8988T (cell line): Measurements from ENCODE around the gene USP14.

Experiments used
- DNase-seq: peaks from one replicate; pipeline ENCODE4 v3.0.0; 2011

Gene USP14

DNA sequence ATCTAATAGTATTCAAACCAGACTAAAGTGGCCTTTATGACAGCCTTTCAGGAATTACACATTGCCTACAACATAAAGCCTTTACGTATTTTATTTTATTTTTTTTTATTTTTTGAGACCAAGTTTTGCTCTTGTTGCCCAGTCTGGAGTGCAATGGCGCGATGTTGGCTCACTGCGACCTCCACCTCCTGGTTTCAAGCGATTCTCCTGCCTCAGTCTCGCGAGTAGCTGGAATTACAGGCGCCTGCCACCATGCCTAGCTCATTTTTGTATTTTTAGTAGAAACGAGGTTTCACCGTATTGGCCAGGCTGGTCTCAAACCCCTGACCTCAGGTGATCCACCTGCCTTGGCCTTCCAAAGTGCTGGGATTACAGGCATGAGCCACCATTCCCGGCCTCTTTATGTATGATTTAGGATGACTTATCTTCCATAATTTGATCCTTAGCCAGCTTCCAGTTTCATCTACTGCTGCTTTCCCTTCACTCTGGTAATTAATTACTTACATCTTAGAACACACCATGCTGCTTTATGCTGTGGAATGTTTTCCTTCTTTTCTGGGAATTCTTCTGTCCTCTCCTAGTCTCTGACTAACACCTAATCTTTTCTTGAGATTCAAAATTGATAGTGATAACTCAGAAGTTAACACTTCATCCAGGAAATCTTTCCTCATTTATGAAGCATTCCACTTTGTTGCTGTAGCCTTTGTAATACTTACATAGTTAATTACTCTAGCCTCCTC, 2.6 kb downstream of the USP14 start:
- DNase-seq, result no peak

DNA sequence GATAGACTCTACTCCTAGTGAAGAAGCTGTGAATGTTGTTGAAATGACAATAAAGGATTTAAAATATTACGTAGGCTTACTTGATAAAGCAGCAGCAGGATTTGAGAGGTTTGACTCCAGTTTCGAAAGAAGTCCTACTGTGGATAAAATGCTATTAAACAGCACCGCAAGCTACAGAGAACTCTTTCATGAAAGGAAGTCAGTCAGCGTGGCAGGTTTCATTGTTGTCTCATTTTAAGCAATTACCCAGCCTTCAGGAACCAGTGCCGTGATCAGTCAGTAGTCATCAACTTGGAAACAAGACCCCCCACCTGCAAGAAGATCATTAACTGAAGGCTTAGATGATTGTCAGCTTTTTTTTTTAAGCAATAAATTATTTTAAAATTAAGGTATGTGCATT, 14.0 kb downstream of the USP14 start:
- DNase-seq, result no peak

DNA sequence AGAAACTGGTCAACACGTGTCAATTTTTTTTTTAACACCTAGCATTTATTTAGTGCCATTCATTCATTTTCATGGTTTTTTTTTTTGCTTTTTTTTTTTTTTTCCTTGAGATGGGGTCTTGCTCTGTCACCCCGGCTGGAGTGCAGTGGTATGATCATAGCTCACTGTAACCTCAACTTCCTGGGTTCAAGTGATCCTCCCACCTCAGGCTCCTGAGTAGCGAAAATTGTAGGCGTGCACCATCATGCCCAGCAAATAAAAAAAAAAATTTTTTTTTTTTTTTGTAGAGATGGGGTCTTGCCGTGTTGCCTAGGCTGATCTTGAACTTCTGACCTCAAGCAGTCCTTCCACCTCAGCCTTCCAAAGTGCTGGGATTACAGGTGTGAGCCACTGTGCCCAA, 21.1 kb downstream of the USP14 start:
- DNase-seq, result no peak

DNA sequence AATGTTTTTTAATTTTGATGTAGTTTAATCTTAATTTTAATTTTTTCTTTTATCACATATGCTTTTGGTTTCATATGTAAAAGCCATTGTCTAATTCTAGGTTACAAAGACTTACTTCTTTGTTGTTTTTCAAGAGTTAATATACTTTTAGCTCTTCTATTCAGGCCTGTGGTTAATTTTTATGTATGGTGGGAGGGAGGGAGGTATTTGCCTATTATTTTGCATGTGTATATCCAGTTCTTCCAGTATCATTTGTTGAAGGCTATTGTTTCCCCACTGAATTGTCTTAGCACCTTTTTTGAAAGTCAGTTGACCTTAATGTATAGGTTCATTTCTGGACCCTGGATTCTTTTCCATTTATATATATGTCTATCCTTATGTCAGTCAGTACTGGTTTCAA, 23.4 kb downstream of the USP14 start:
- DNase-seq, result no peak

DNA sequence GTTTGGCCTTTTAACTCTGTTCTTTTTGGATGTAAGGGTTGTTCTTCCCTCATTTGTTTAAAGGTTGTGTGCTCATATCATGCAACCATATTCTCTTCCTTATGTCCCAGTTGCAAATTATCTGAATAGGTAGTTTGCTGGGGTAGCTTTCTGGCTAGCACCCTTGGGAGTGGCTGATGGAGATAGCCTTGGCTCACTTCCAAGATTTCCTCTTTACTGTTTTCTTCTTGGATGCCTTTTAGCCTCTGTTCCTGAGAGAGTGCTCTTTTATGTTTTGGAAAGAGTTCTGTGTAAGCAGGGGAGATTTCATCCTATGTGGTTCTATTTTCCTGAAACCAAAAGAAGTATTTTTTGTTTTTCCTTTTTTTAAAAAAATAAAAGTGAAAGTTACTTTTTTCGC, 25.4 kb downstream of the USP14 start:
- no peak for DNase-seq

DNA sequence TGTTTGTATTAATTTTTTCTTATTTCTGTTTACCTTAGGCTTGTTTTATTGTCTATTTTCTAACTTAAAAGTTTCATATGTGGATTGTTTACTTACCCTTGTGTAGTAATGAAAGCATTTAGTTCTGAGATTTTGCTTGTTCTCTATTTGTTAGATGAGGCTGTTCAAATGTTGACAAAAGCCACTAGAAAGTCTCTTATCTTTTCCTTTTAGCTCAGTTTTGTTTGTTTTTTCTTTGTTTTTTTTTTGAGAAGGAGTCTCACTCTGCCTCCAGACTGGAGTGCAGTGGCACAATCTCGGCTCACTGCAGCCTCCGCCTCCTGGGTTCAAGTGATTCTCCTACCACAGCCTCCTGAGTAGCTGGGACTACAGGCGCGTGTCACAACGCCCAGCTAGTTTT, 30.9 kb downstream of the USP14 start:
- DNase-seq, result no peak

DNA sequence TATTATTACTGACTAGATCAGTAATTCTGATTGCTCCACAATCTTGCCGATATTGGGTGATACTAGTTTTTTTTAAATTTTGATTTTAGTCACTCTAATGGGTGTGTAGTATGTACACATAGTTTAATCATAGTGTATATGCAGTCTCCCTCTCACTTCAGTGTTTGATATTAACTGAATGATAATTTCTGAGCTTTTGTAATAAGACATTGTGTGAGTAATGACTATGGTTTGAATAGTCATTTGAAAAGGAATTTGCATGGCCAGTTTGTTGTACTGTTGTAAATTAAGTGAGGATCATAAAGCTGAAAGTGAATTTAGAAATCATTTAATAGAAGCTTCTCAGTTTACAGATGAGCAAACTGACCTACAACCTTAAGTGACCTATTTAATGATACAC, 33.4 kb downstream of the USP14 start:
- DNase-seq, result no peak

DNA sequence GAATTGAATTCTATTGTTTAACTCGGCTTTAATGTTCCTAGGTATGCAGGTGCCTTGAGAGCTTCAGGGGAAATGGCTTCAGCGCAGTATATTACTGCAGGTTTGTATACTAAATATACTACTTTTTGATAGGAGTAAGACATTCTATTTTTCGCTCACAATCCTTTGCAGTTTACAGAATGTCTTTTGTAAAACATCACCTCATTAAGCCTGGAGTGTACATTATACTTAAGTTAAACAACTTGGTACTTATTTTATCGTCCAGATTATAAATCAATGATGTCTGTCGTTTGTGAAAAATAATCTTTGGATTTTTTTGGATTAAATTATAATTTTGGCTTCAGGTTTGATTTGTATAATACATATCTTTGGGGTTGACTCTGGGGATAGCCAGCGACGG, 34.4 kb downstream of the USP14 start:
- DNase-seq, result no peak

DNA sequence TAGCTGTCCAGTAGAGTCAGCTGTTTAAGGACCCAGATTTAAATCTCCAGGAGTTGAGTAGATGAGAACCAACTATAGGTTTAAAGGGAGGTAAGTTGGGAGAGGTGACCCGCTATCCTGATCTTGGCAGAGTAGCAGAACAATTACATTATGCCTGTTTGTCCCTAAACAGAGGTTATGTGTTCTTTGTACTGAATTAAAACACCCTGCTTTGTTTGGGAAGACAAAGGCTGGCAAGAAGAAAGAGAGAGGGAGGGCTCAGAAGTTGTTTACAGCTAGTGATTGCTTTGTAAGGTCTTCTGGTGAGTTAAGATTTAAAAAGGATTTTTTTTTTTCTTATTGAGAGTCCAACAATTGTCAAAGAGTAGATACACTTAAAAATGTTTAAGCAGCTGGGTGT, 37.3 kb downstream of the USP14 start:
- DNase-seq, result no peak

DNA sequence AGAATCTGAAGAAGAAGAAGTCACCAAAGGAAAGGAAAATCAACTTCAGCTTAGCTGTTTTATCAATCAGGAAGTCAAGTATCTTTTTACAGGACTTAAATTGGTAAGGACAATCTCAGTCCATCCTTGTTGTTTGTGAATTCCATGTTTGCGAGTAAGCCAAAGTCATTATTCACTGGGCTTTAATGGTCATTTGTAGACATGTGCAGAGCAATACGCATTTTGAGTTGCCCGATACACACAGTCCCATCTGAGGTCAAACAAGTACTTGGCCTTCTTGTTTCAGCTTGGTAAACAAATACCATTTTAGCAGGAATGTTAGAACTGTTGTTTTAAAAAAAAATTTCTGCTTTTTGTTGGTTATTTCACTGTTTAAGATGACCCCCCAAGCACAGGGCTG, 40.9 kb downstream of the USP14 start:
- no peak for DNase-seq

DNA sequence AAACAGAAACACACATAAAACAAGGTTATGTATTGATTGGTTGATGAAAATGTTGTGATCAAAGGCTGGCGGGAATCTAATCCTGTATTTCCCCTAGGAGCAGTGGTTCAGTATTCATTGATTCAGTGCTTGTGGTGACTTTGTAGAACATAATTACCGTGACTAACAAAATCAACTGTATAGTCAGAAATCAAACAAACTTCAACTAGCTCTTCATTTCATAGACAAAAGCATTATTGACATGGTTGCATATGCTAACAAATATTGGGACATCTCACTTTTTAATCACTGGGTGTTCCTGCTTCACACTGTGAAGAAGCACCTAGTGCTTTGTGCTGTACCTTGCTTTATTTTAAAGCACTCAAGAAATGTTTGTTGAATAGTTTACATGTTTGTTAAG, 41.4 kb downstream of the USP14 start:
- no peak for DNase-seq

DNA sequence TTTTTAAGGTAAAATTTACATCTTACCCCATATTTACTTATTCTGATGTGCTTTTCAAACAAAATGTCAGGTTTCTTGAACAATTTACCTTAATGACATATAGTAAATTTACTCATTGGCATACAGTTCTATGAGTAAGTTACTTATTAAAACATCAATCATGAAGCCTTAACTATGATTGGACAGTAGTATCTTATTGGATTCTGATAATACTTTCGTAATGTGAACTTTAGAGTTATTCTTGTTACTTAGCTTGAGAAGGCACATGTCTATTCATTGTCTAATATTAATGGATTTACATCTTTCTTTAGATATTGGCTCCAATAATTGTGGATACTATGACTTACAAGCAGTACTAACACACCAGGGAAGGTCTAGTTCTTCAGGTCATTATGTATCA, 51.7 kb downstream of the USP14 start:
- no peak for DNase-seq

DNA sequence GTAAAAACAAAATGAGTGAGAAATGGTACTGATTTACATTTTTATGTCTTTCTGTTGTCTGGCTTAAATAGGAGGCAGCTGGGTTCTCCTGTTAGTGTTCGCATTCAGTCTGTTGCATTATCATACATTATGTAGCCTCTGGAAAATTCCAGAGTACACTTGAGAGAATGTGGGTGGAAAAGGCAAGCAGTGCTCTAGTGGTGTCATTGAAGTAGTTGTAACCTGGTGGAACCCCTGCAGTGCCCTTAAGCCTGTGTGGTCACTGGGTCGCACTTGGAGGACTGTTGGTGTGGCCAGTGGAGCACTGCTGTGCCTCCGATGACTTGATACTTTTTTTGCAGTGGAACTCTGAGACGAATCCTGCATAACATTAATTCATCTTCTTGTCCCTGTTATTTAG, 52.4 kb downstream of the USP14 start:
- no peak for DNase-seq

DNA sequence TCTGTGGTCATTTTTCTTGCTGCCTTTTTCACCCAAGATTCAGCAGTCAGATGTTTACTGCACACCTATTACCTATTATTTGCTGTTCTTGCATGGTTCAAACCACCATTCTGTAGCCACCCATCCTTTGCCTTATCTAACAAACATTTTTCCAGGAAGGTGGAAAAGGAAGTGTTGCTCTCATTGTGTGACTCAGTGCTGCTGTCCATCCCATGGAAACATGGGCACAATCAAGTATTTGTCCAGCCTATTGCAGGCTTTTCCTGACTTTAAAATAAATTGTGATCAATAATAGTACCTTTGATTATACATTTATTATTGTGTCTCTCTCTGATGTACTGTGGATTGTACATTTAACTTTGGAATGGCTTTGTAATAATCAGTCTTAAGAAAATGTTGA, 53.2 kb downstream of the USP14 start:
- no peak for DNase-seq

DNA sequence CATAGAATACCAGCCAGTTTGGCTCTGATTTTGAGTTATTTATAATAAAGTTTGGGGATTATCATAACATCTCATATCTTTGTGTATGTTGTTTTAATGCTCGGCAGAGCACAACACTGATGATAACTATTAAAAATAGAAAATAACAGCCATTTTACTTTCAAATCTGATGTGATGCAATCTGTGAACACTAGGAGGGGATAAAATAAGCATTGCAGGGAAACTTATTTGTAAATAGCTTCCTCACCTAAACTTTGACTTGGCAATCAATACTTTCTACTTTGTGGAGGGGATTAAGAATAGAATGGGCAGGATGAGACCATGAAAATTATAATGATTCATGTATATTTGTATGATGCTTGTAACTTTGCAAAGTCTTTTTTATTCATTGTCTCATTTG, 54.4 kb downstream of the USP14 start:
- DNase-seq, result no peak

DNA sequence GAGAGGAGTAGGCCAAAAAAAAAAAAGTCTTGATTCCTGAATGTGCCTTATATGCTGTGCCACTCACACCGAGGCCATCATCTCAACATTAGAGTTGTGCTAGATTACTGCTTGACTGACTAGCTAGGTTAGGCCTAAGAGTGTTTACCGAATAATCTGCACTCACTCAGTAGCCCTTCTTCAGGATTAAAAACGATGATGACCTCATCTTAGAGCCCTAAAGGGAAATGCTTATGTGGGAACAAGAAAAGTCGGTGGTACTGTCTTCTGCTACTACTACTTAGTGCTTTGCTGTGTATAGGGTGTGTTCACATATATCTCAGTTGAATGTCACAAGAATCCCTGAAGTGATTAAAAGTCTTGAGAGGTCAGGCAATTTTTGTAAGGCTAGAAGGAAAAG, 55.1 kb downstream of the USP14 start:
- DNase-seq, result no peak

DNA sequence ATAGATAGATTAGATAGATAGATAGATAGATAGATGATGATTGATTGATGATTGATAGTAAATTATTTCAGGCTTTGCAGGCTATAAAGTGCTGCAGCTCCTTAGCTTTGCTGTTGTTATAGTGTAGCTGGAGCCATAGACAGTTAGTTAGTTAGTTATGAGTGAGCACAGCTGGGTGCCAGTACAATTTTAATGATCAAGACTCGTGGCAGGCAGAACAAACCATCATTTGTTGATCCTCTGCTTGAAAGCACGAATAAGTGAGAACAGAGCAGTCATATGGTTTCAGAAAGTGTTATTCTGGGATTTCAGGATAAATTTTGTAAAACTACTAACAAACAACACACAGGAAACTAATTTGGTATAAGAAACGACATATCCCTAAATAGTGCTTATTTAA, 55.6 kb downstream of the USP14 start:
- no peak for DNase-seq

DNA sequence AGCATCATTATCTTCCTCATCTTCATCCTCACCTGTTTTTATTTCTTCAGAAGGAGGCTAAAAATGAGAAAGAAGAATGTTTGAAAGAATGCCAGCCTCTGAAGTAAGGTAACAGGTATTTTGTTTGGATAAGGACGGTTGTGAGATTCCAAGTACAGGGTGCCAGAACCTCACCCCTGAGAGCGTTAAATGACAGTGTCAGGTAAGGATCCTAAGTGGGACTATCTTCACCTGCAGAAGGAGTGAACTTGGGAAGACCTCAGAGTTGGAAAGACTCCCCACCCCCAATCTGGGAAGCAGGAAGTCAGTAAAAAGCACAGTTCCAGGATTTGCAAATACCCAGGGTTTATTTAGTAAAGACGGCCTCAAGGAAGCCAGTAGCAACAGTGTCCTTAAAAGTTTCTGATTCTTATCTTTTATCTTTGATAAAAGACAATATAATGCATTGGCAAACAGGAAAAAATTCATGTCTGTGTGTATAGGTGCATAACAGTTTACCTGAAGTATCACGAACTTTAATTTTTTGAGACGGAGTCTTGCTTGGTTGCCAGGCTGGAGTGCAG, 57.2 kb downstream of the USP14 start:
- no peak for DNase-seq

DNA sequence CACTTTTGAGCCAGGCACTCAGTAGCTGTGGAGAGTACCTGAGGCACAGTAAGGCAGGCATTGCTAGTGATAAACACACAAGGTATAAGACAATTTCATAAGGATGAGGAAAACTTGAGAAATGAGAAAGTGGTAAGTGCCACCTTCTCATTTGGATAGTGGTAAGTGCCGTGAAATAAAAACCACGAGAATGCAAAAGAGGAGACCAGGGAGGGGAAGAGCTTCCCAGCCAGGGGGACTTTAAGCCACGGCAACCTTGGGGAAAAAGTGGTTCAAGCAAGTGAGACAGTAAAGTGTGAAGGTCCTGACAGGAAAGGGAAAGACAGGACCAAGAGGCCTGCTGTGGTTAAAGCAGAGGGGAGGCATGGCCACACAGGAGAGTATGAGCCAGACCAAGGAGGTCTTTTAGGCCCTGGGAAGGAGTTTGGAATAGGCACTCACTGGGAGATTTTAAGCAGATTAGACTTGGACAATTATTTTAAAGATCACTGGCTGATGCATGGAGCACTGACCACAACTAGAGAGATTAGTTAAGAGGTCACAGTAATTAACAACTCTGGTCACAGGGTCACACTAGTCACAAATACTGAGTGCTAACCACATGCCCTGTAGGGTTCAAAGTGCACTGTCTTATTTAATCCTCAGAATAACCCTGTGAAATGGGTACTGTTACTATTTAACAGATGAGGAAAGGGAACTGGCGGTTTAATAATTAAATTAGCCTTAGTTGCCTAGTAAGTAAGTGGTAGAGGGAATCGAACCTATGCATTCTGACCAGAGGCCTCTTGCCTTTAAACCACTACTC, 59.4 kb downstream of the USP14 start:
- DNase-seq, result no peak

DNA sequence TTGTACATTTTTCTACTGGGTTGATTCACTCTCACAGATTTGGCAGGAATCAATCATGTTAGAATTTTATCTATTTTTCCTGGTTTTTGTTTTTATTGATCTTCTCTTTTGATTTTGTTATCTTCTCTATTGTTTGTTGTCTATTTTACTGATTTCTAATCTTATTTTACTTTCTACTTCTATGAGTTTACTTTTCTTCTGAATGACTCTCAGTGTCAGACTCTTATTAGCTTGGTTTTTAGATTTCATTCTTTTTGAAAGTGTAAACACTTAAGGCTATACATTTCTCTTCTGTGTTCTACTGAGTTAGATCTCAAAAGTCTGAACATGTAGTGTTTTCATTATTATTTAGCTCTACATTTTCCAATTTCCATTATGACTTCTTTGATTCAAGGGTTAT, 62.4 kb downstream of the USP14 start:
- DNase-seq, result no peak

DNA sequence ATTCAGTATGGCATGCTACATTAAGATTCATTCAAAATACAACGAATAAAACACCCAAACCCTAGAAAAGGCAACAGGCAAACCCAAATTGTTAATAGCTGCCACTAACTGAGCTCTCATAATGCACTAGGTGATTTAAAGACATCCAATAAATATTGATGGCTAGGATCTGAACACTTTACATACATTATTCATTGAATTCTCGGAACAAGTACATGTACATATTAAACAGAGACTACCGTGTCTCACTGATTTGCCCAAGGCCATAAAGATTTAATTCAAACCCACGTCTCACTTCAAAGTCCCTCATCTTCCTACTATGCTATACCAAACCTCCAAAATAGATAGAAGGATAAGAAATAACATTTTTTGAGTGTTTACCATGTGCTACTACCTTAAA, 67.4 kb downstream of the USP14 start:
- no peak for DNase-seq

DNA sequence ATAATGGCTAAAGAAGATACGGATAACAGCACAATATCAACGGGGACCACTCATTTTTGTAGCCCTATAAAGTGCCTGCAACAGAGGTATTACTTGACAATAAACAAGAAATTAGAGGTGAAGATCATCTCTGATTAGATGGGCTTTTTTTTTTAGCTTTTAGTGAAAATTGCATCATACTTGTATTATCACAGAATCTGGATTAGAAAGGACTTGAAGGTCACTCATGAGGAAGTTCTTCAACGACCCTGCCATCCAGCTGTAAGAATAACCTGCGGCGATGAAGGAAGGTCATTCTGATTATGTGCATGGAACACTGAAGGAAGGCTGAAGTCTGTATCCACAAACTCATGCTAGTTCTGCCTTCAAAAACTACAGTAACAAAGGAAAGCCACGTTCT, 69.0 kb downstream of the USP14 start:
- no peak for DNase-seq

DNA sequence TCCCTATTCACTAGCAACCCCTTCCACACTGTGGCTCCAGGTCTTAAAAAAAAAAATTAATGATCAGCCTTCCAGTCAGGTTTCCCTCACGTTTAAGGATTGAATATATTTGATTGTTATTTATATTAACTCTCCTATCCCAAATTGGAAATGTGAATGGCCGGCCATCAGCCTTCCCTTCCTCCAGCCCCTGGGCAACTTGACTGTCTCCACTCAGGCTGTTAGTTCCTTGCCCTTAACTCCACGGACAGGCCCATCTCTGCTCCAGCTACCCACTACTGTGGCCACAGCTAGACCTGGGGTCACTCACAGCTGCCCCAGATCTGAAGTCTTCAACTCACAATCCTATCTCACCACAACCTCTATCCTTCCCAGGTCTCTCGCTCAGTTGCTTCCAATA, 69.5 kb downstream of the USP14 start:
- no peak for DNase-seq

DNA sequence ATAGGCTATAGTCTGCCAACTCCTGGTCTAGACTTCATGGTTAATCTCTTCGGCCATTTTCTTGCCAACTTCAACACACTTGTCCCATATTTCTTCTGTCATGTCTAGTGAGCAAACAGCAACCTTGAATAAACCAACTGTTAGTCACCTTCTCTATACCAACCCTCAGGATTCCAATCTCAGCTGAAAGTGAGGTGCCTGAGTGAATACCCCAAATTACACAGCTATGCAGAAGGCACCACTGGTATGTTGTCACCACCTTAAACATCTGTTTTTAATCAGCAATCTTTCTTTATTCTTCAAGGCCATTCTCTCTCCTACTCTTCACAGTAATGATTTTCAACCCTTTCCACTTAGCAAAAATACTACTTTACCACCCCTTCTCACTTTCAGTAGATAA, 70.2 kb downstream of the USP14 start:
- no peak for DNase-seq

DNA sequence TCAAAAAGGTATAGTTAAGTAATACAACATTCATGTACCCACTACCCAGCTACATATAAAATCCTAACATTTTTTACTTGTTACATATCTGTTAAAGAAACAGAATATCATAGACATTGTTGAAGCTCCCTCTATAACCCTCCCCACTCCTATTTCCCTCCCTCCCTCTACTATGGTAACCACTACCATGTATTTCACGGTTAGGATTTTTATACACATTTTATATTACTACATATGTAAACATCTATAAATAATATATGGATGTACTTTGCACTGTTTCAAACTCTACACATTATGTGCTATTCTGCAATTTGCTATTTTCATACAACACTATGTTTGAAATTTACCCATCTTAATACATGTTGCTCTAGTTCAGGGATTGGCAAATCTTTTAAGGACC, 73.2 kb downstream of the USP14 start:
- DNase-seq, result no peak
